ENCODE measurements around the gene ELN. TPM values are rescaled to one million over a fixed set of nuclear protein-coding genes. Genes with fewer than 3 reads are reported as not detected.

The ELN gene
- total RNA-seq, 1 donor from 2014 or later: 15,554 TPM

DNA sequence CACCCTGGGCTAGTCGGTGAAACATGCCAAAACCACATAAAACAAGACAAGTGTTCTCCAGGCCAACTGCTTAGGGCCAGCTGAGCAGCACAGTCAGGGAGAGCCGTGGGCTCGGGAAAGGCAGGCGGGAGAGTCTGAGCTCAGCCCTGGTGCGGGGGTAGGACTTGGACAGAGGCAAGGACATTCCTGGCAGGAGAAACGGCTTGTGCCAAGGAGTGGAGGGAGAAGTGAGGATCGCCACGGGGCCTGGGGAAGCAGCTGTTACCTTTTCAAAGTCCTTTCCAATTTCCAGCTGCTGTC lies 4.2 kb downstream of the ELN start:
- no peak for DNase-seq (ENCODE audit: low spot score)
- peak overlapping the region; percentile 84 for H3K4me3 Mint-ChIP-seq (ENCODE audit: unreplicated experiment)
- H3K36me3 Mint-ChIP-seq (ENCODE audit: low read depth): peaks cover 54% of the 10 kb centered on the region
- H3K27me3 Mint-ChIP-seq (ENCODE audit: low read depth): no peaks in the 10 kb centered on the region
- H3K9me3 Mint-ChIP-seq (ENCODE audit: low read depth): no peaks in the 10 kb centered on the region
- TF ChIP-seq, protein P1, sequence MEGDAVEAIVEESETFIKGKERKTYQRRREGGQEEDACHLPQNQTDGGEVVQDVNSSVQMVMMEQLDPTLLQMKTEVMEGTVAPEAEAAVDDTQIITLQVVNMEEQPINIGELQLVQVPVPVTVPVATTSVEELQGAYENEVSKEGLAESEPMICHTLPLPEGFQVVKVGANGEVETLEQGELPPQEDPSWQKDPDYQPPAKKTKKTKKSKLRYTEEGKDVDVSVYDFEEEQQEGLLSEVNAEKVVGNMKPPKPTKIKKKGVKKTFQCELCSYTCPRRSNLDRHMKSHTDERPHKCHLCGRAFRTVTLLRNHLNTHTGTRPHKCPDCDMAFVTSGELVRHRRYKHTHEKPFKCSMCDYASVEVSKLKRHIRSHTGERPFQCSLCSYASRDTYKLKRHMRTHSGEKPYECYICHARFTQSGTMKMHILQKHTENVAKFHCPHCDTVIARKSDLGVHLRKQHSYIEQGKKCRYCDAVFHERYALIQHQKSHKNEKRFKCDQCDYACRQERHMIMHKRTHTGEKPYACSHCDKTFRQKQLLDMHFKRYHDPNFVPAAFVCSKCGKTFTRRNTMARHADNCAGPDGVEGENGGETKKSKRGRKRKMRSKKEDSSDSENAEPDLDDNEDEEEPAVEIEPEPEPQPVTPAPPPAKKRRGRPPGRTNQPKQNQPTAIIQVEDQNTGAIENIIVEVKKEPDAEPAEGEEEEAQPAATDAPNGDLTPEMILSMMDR (IDR thresholded peaks at IDR 0.05): no peak
- H3K4me1 Mint-ChIP-seq (ENCODE audit: low read depth): peaks cover 65% of the 10 kb centered on the region
- H3K27ac Mint-ChIP-seq (ENCODE audit: unreplicated experiment): peak overlapping the region; percentile 91

DNA sequence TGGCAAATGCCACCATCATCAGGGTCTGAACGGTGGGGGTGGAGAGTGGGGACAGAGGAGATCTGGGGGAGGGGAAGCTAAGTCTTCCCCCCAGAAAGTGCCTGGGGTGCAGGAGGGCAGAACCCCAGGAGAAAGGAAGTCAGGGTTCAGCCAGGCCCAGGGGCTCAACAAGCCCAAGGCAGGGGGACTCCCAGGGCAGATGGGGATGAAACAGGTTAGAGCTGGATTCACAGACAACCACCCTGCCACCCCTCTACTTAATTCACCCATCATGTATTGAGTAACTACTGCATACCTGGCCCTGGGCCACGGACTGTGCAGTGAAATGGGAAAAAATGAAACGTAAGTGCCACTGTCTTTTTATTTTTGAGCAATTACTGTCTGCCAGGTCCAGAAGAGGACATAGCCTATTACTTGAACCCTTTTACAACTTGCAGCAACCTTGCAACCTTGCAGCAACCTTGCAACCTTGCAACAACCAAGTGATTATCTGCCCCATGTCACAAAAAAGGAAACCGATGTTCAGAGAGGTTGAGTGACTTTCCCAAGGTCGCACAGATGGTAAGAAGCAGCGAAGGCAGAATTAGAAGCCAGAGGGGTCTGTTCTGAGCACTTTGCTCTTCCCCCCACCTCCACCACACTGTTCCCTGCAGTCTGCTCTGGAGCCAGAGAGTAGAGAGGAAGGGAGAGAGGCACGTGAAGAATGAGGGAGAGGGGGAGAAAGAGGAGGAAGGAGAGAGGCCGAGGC lies 4.8 kb downstream of the ELN start:
- H3K4me1 Mint-ChIP-seq (ENCODE audit: low read depth): peaks cover 62% of the 10 kb centered on the region
- no peaks in the 10 kb centered on the region for H3K27me3 Mint-ChIP-seq (ENCODE audit: low read depth)
- H3K36me3 Mint-ChIP-seq (ENCODE audit: low read depth): peaks cover 59% of the 10 kb centered on the region
- H3K4me3 Mint-ChIP-seq (ENCODE audit: unreplicated experiment): peak overlapping the region; percentile 84
- no peaks in the 10 kb centered on the region for H3K9me3 Mint-ChIP-seq (ENCODE audit: low read depth)
- TF ChIP-seq, protein P1 (IDR thresholded peaks at IDR 0.05): no peak
- peak overlapping the region; percentile 95 for H3K27ac Mint-ChIP-seq (ENCODE audit: unreplicated experiment)
- DNase-seq (ENCODE audit: low spot score): no peak

DNA sequence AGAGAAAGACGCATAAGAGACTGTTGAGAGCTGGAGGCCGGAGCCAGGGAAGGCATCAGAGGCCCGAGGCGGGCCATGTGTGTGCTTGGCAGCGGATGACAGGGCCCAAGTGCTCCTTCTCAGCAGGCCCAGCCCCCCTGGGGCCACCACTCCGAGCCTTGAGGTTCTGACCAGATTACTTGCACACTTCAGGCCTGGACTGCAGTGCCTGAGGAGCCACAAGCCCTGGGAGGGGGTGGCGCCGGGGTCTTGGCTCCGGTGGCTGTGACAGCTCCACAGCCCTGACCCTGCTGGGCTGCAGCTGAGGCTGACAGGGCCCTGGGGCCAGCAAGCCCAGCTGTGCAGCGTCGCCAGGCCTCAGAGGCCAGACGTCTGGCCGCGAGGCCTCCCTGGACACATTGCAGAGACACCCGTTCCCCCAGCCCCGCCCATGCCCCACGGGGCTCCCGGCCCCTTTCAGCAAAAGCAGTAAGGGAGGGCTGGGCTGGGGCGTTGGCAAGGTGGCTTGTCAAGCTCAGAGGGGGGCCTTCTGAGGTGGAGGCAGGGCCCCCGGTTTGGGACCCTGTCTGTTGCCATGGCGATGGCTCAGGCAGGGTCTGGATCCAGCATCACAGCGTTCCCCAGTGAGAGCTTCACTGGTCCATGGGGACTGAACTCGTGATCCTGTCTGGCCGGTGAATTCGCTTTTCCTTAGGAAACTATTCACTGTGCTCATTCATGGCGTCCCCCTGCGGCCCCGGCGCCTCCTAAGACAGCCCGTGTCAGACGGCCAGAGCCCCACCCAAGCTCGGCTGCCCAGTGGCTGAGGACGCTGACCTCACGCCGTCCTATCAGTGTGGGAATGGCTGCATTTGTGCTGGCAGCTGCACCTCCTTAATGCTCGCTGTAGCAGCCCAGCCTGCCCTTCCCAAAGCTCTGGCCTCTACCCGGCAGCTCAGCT lies 5.7 kb downstream of the ELN start:
- peaks cover 65% of the 10 kb centered on the region for H3K36me3 Mint-ChIP-seq (ENCODE audit: low read depth)
- H3K27ac Mint-ChIP-seq (ENCODE audit: unreplicated experiment): peak overlapping the region; percentile 95
- TF ChIP-seq, protein P1 (IDR thresholded peaks at IDR 0.05): no peak
- DNase-seq (ENCODE audit: low spot score): no peak
- no peaks in the 10 kb centered on the region for H3K27me3 Mint-ChIP-seq (ENCODE audit: low read depth)
- H3K4me3 Mint-ChIP-seq (ENCODE audit: unreplicated experiment): peak overlapping the region; percentile 84
- H3K4me1 Mint-ChIP-seq (ENCODE audit: low read depth): peaks cover 66% of the 10 kb centered on the region
- H3K9me3 Mint-ChIP-seq (ENCODE audit: low read depth): no peaks in the 10 kb centered on the region

DNA sequence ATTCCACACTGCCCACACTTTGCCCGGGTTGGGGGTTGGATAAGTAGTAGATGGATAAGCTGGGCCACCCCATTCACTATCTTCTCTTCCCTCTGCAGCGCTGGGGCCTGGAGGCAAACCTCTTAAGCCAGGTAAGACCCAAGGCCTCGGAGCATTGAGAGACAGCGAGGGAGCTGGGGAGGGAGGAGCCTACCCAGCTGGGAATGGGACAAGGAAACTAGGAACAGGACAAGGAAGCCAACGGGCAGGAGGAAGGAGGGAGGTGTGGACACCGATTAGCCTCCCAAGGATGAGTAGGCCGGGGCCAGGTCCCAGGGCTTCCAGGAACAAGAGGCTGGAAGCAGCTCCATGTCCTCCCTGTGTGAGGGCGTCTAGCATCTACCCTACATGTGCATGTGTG lies 9.6 kb downstream of the ELN start:
- Mint-ChIP-seq H3K36me3 (ENCODE audit: low read depth) (peaks cover 63% of the 10 kb centered on the region), H3K9me3 (ENCODE audit: low read depth) (no peaks in the 10 kb centered on the region), H3K27ac (ENCODE audit: unreplicated experiment) (peak overlapping the region; percentile 82), H3K27me3 (ENCODE audit: low read depth) (no peaks in the 10 kb centered on the region), H3K4me1 (ENCODE audit: low read depth) (peaks cover 47% of the 10 kb centered on the region), H3K4me3 (ENCODE audit: unreplicated experiment) (peak overlapping the region; percentile 24)
- TF ChIP-seq, protein P1 (IDR thresholded peaks at IDR 0.05): no peak
- DNase-seq (ENCODE audit: low spot score): no peak

DNA sequence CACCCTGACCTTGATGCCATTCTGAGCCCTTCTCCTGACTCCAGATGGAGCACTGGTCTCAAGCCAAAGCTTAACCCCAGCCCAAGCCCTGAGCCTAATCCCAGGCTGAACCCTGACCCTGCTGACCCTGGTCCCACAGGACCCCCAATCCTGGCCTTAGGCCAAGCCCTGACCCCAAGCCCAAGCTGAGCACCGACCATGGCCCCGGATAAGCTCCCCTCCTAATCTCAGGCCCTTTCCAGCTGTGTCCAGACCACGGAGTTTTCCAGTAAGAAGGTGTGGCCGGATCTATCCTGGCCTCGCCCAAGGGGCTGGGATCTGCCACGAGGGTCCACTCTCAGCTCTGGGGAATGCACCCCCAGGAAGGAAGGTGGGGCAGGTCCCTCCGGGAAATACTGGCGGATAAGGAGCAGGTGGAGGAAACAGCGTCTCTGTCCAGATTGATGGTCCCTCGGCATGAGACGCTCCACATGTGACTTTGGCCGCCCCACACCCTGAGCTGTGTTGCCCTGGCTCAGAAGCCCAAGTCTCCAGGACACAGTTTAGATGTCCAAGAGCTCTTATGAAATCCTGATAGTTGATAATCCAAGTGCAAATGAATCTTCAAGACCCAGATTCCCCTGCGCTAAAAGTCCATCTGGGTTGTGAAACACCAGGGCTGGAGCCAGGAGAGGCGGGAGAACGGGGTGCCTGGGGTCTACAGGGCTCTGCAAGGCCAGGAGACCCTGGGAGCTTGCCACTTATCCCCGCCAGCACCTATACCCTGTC lies 10.4 kb downstream of the ELN start:
- no peaks in the 10 kb centered on the region for H3K9me3 Mint-ChIP-seq (ENCODE audit: low read depth)
- TF ChIP-seq, protein P1 (IDR thresholded peaks at IDR 0.05): no peak
- DNase-seq (ENCODE audit: low spot score): no peak
- H3K4me3 Mint-ChIP-seq (ENCODE audit: unreplicated experiment): peak overlapping the region; percentile 20
- peaks cover 61% of the 10 kb centered on the region for H3K36me3 Mint-ChIP-seq (ENCODE audit: low read depth)
- peaks cover 44% of the 10 kb centered on the region for H3K4me1 Mint-ChIP-seq (ENCODE audit: low read depth)
- H3K27me3 Mint-ChIP-seq (ENCODE audit: low read depth): no peaks in the 10 kb centered on the region
- peak overlapping the region; percentile 82 for H3K27ac Mint-ChIP-seq (ENCODE audit: unreplicated experiment)

Measured in chondrocyte (in vitro differentiated cells).